ENCODE results near the gene GNB4.
A peak's percentile ranks its signal among the peaks of the same experiment; 100 is the strongest.

Gene GNB4

DNA sequence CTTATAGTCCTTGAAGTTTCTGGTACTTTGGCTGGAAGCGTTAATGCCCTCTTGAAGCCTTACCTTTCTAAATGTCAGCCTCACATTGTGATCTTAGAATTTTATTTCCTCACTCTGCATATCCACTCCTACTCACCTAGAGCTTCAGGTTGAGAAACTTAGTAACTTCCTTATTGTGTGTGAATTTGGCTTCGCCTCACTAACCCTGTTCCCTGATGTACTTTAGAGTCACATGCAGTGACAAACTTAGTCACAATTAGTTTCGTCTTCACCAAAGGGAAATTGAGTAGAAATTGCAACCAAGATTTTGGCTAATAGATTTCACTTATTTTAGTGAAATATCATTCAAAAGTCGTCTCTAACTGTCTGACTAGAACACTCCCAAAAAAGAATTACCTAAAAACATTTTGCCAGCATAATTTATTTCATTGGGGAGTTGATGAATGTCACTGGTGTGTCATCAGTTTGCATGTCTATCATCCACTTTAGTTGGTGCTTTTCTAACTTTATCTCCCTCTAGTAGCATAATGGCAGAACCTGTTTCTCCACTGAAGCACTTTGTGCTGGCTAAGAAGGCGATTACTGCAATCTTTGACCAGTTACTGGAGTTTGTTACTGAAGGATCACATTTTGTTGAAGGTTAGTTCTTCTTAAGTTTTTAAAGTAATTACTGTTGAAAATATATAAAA lies 102.8 kb downstream of the GNB4 start:
- H3K4me1 ChIP-seq (ENCODE audit: control insufficient read depth, low read depth, low read length), result peaks cover 7% of the 10 kb centered on the region
- H3K4me3 ChIP-seq (ENCODE audit: low read length), result peak overlapping the region; percentile 82
- peak overlapping the region; percentile 53 for H3K9ac ChIP-seq (ENCODE audit: low read length)
- peaks cover 18% of the 10 kb centered on the region for H3K36me3 ChIP-seq (ENCODE audit: control insufficient read depth, low read depth, low read length)
- H3K9me3 ChIP-seq (ENCODE audit: control insufficient read depth, low read depth, low read length), result no peaks in the 10 kb centered on the region
- H3K27ac ChIP-seq (ENCODE audit: low read length), result no peak overlapping the region
- H3K27me3 ChIP-seq (ENCODE audit: control insufficient read depth, insufficient read depth, low read length), result no peaks in the 10 kb centered on the region

GRCh38 chr3:179347345-179348194 lies 103.7 kb downstream of the GNB4 start, which contains the start of gene MFN1:
Gene MFN1, plus strand, starts transcription at chr3:179347709. Its CDS starts 1,143 bp downstream, at chr3:179348852.
- Histone ChIP-seq H3K4me3 (ENCODE audit: low read length) (peak within 1 kb of the TSS; percentile 82), H3K27me3 (ENCODE audit: control insufficient read depth, insufficient read depth, low read length) (no peaks in the 10 kb centered on the region), H3K27ac (ENCODE audit: low read length) (no peak within 1 kb of the TSS), H3K4me1 (ENCODE audit: control insufficient read depth, low read depth, low read length) (peaks cover 7% of the 10 kb centered on the region), H3K9ac (ENCODE audit: low read length) (peak within 1 kb of the TSS; percentile 53), H3K36me3 (ENCODE audit: control insufficient read depth, low read depth, low read length) (peaks cover 16% of the 10 kb centered on the region), H3K9me3 (ENCODE audit: control insufficient read depth, low read depth, low read length) (no peaks in the 10 kb centered on the region)
